ENCODE measurements around the gene HMX3. TPM values are rescaled to one million over a fixed set of nuclear protein-coding genes. Genes with fewer than 3 reads are reported as not detected.

HMX3 gene
- total RNA-seq = 0.20 TPM

- no peak for DNase-seq (ENCODE audit: low spot score)
- no peak for ATAC-seq
Observed at GRCh38 chr10:123135415-123136141, at the start of gene HMX3. Gene HMX3, plus strand, starts transcription at chr10:123135970. Its CDS starts 81 bp downstream, at chr10:123136051.

GRCh38 chr10:123086281-123086680 lies 49.5 kb upstream of the HMX3 start:
- no peak for ATAC-seq
- no peak for DNase-seq (ENCODE audit: low spot score)

- DNase-seq (ENCODE audit: low spot score) = no peak
Observed at GRCh38 chr10:123087348-123087747, 48.4 kb upstream of the HMX3 start.

GRCh38 chr10:123087786-123088185 lies 48.0 kb upstream of the HMX3 start:
- no peak for ATAC-seq
- no peak for DNase-seq (ENCODE audit: low spot score)

More at GRCh38 chr10:123087348-123087747, 48.4 kb upstream of the HMX3 start:
- ATAC-seq = no peak

- ATAC-seq (no peak), DNase-seq (ENCODE audit: low spot score) (no peak)
Observed at GRCh38 chr10:123092635-123093414, 42.9 kb upstream of the HMX3 start.

GRCh38 chr10:123093489-123093888 lies 42.3 kb upstream of the HMX3 start:
- no peak for DNase-seq (ENCODE audit: low spot score)
- no peak for ATAC-seq

- no peak for DNase-seq (ENCODE audit: low spot score)
- ATAC-seq = peak; percentile 53
Observed at GRCh38 chr10:123096452-123096851, 39.3 kb upstream of the HMX3 start.

- DNase-seq (ENCODE audit: low spot score) (no peak), ATAC-seq (no peak)
Observed at GRCh38 chr10:123097039-123097438, 38.7 kb upstream of the HMX3 start.

- ATAC-seq (no peak), DNase-seq (ENCODE audit: low spot score) (no peak)
Observed at GRCh38 chr10:123100030-123100762, 35.6 kb upstream of the HMX3 start.

- DNase-seq (ENCODE audit: low spot score) (no peak), ATAC-seq (peak; percentile 45)
Observed at GRCh38 chr10:123101872-123102271, 33.9 kb upstream of the HMX3 start.

GRCh38 chr10:123102673-123103072 lies 33.1 kb upstream of the HMX3 start:
- ATAC-seq (no peak), DNase-seq (ENCODE audit: low spot score) (no peak)

- ATAC-seq = no peak
- DNase-seq (ENCODE audit: low spot score) = no peak
Observed at GRCh38 chr10:123103944-123104343, 31.8 kb upstream of the HMX3 start.

GRCh38 chr10:123109466-123109865 lies 26.3 kb upstream of the HMX3 start:
- DNase-seq (ENCODE audit: low spot score) (no peak), ATAC-seq (no peak)

- DNase-seq (ENCODE audit: low spot score) = no peak
- ATAC-seq = no peak
Observed at GRCh38 chr10:123117644-123118417, 17.9 kb upstream of the HMX3 start.

GRCh38 chr10:123119081-123119480 lies 16.7 kb upstream of the HMX3 start:
- DNase-seq (ENCODE audit: low spot score) (no peak), ATAC-seq (no peak)

GRCh38 chr10:123126246-123126645 lies 9.5 kb upstream of the HMX3 start:
- no peak for ATAC-seq
- no peak for DNase-seq (ENCODE audit: low spot score)

GRCh38 chr10:123129618-123130271 lies 6.0 kb upstream of the HMX3 start:
- DNase-seq (ENCODE audit: low spot score) (no peak), ATAC-seq (no peak)

- DNase-seq (ENCODE audit: low spot score) (peak; percentile 85), ATAC-seq (peak; percentile 96)
Observed at GRCh38 chr10:123132576-123133477, 2.9 kb upstream of the HMX3 start.

Measured in left lobe of liver (tissue), 2 donors.